Activated B cell treated with CpG ODN at 0.5 μM for 24 hours (primary cell): ENCODE measurements around the gene STEAP3. TPM values are rescaled to one million over a fixed set of nuclear protein-coding genes. Genes with fewer than 3 reads are reported as not detected.

Experiments
- ATAC-seq: fragments of 200-7000 bp; cut with Tn5 transposase; one replicate; pipeline ENCODE4 v1.10.0; 2021; ENCODE audit warnings: low read depth, mild to moderate bottlenecking, moderate library complexity
- CTCF ChIA-PET: fragments of 350-600 bp; sonication (Branson Sonifier 250); formaldehyde crosslinking; loops from one replicate; lab custom pipeline; 2021; ENCODE audit warnings: antibody characterized with exemption; lab: Charles Lee
- POLR2A ChIA-PET: fragments of 350-600 bp; sonication (Branson Sonifier 250); formaldehyde crosslinking; loops from one replicate; lab custom pipeline; 2021; ENCODE audit warnings: antibody characterized with exemption; lab: Charles Lee
- DNase-seq: peaks from one replicate; pipeline ENCODE4 v3.0.0; 2022
- H3K27ac Mint-ChIP-seq: one replicate; pipeline ENCODE4 v1.8.0; 2020; ENCODE audit warnings: mixed read lengths
- H3K27me3 Mint-ChIP-seq: one replicate; pipeline ENCODE4 v1.8.0; 2021; ENCODE audit warnings: mixed read lengths
- H3K36me3 Mint-ChIP-seq: one replicate; pipeline ENCODE4 v1.8.0; 2021; ENCODE audit warnings: low read depth, mixed read lengths
- H3K4me1 Mint-ChIP-seq: one replicate; pipeline ENCODE4 v1.8.0; 2021; ENCODE audit warnings: mixed read lengths
- H3K4me3 Mint-ChIP-seq: one replicate; pipeline ENCODE4 v1.8.0; 2020; ENCODE audit warnings: mild to moderate bottlenecking, mixed read lengths
- H3K9me3 Mint-ChIP-seq: one replicate; pipeline ENCODE4 v1.8.0; 2020; ENCODE audit warnings: mixed read lengths
- CTCF ChIP-seq: fragments of 200-600 bp; IDR thresholded peaks from one replicate; pipeline ENCODE4 v1.8.0; 2022; ENCODE audit warnings: antibody characterized with exemption, mild to moderate bottlenecking
- intact Hi-C: fragments of 100-400 bp; cut with micrococcal nuclease; formaldehyde crosslinking; loops from one replicate; pipeline ENCODE4 v1.15.1; 2024
- total RNA-seq: library from RNA; stranded (reverse); gene quantifications from 2 replicates; pipeline ENCODE4 v1.2.3, GENCODE V29; 2022

The STEAP3 gene
- total RNA-seq, 1 donor from 2014 or later, result 1.1 TPM

- ChIA-PET CTCF (interaction anchor here (1.0 to 3.9 kb wide), 3 partner anchors 9 to 409 kb away, joined by 3 to 29 read pairs (median 10); no protein-coding TSS in a partner anchor), POLR2A (no interaction called here)
- Mint-ChIP-seq H3K36me3 (no peaks in the 10 kb centered on the region), H3K27ac (no peak overlapping the region), H3K27me3 (no peaks in the 10 kb centered on the region), H3K4me1 (peaks cover 3% of the 10 kb centered on the region), H3K9me3 (no peaks in the 10 kb centered on the region), H3K4me3 (no peak overlapping the region)
- ATAC-seq, result no peak
- no peak for DNase-seq
- intact Hi-C loops, result loop anchor here (1.0 to 2.0 kb wide), 2 partner anchors 410 to 1069 kb away; no protein-coding TSS in a partner anchor
- TF ChIP-seq CTCF, result no peak
Measured at GRCh38 chr2:119291588-119292167, 68.0 kb downstream of the STEAP3 start.

- no peaks in the 10 kb centered on the region for H3K9me3 Mint-ChIP-seq
- no peak overlapping the region for H3K27ac Mint-ChIP-seq
- ChIA-PET POLR2A (no interaction called here), CTCF (interaction anchor here (2.1 to 3.9 kb wide), 2 partner anchors 9 to 410 kb away, joined by 10 to 29 read pairs; no protein-coding TSS in a partner anchor)
- H3K36me3 Mint-ChIP-seq, result no peaks in the 10 kb centered on the region
- ATAC-seq (no peak), DNase-seq (no peak)
- intact Hi-C loops, result no loop called here
- peaks cover 3% of the 10 kb centered on the region for H3K4me1 Mint-ChIP-seq
- no peak for TF ChIP-seq CTCF
- H3K4me3 Mint-ChIP-seq, result no peak overlapping the region
- H3K27me3 Mint-ChIP-seq, result no peaks in the 10 kb centered on the region
Measured at GRCh38 chr2:119292226-119292625, 68.6 kb downstream of the STEAP3 start.

DNA sequence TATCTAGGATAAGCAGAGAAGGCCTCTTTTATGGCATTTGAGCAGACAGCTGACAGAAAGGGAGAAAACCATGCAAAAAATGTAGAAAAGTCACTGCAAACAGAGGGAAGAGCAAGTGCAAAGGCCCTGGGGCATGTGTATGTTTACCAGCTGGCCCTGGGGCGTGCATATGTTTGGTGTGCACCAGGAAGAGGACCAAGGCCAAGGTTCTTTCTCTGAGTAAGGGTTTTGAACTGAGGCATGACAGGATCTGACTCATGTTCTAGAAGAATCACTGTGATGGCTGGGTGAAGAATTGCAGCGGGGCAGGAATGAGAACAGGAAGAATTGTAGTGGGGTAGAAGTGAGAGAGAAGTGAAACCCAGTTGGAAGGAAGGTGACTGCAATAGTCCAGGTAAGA lies 69.6 kb downstream of the STEAP3 start:
- no peak for TF ChIP-seq CTCF
- H3K27me3 Mint-ChIP-seq, result no peaks in the 10 kb centered on the region
- no peaks in the 10 kb centered on the region for H3K36me3 Mint-ChIP-seq
- no peaks in the 10 kb centered on the region for H3K9me3 Mint-ChIP-seq
- DNase-seq (no peak), ATAC-seq (no peak)
- no peak overlapping the region for H3K4me3 Mint-ChIP-seq
- H3K4me1 Mint-ChIP-seq, result peaks cover 3% of the 10 kb centered on the region
- ChIA-PET CTCF (no interaction called here), POLR2A (no interaction called here)
- intact Hi-C loops, result no loop called here
- no peak overlapping the region for H3K27ac Mint-ChIP-seq

DNA sequence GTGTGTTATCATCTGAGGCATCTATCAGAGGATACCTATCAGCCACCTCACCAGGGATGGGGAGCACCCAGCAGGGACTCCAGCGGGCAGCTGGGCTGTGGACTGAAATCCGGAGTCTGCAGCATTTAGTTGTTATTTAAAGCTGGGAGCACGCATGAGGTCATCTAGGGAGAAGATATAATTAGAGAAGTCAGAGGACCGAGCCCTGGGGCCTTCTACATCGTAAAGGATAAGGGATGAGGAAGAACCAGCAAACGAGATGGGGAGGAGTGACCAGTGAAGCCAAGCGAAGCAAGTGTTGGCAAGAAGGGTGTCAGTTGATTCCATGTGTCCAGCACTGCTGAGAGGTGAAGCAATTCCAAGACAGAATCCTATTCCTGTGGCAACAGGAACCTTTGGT lies 70.3 kb downstream of the STEAP3 start:
- no peak for DNase-seq
- no peak overlapping the region for H3K4me3 Mint-ChIP-seq
- intact Hi-C loops, result no loop called here
- H3K36me3 Mint-ChIP-seq, result no peaks in the 10 kb centered on the region
- CTCF ChIA-PET, result no interaction called here
- no peak for TF ChIP-seq CTCF
- peaks cover 3% of the 10 kb centered on the region for H3K4me1 Mint-ChIP-seq
- no peak overlapping the region for H3K27ac Mint-ChIP-seq
- H3K9me3 Mint-ChIP-seq, result no peaks in the 10 kb centered on the region
- POLR2A ChIA-PET, result no interaction called here
- ATAC-seq, result no peak
- no peaks in the 10 kb centered on the region for H3K27me3 Mint-ChIP-seq

- DNase-seq (no peak), ATAC-seq (no peak)
- Mint-ChIP-seq H3K27ac (no peak overlapping the region), H3K4me3 (no peak overlapping the region), H3K9me3 (no peaks in the 10 kb centered on the region), H3K36me3 (no peaks in the 10 kb centered on the region), H3K27me3 (no peaks in the 10 kb centered on the region), H3K4me1 (peaks cover 3% of the 10 kb centered on the region)
- TF ChIP-seq CTCF, result no peak
- CTCF ChIA-PET, result no interaction called here
- POLR2A ChIA-PET, result no interaction called here
- intact Hi-C loops, result no loop called here
Measured at GRCh38 chr2:119294671-119295070, 71.0 kb downstream of the STEAP3 start.
